CD4-positive, alpha-beta T cell (primary cell): ENCODE measurements around the gene TMEFF2. TPM values are rescaled to one million over a fixed set of nuclear protein-coding genes. Genes with fewer than 3 reads are reported as not detected.
"Not testable (repeated sequence)": the region's sequence is repeated elsewhere in the genome, so short reads cannot be mapped to it uniquely, and the experiment has no call there.

ENCODE experiments used
- ATAC-seq: fragments of 200-7000 bp; cut with Tn5 transposase; one replicate; pipeline ENCODE4 v1.10.0; 2022; ENCODE audit warnings: mild to moderate bottlenecking; ENCODE audit not compliant: poor library complexity
- CTCF ChIA-PET: fragments of 350-600 bp; sonication (Branson Sonifier 250); formaldehyde crosslinking; loops from one replicate; lab custom pipeline; 2021; ENCODE audit warnings: antibody characterized with exemption, inconsistent platforms; lab: Charles Lee
- POLR2A ChIA-PET: fragments of 350-600 bp; sonication (Branson Sonifier 250); formaldehyde crosslinking; loops from one replicate; lab custom pipeline; 2021; ENCODE audit warnings: antibody characterized with exemption, inconsistent platforms; lab: Charles Lee
- DNase-seq, 14 experiments: peaks; one replicate each; pipeline ENCODE4 v3.0.0-alpha.2; 2013 to 2020; ENCODE audit warnings: mixed read lengths in 2 of 14
- H3K27ac ChIP-seq, 2 donors: one replicate each; pipeline versions ENCODE4 v1.5.1 to v1.7.0; 2013; ENCODE audit warnings: low read length in 2 of 2, low read depth in 1 of 2, mild to moderate bottlenecking in 1 of 2
- H3K27me3 ChIP-seq, 2 experiments: 1 replicate in 1 of 2; 2 replicates in 1 of 2; pipeline versions ENCODE4 v1.6.1 to v1.7.0; 2013; ENCODE audit warnings: low read length in 2 of 2, control low read depth in 1 of 2, mild to moderate bottlenecking in 1 of 2, moderate library complexity in 1 of 2; ENCODE audit not compliant: insufficient read depth in 2 of 2, control insufficient read depth in 1 of 2
- H3K36me3 ChIP-seq: one replicate; pipeline ENCODE4 v1.6.1; 2013; ENCODE audit warnings: low read length, control low read depth; ENCODE audit not compliant: insufficient read depth
- H3K4me1 ChIP-seq: one replicate; pipeline ENCODE4 v1.6.1; 2013; ENCODE audit warnings: low read length, control low read depth; ENCODE audit not compliant: insufficient read depth
- H3K4me3 ChIP-seq: one replicate; pipeline ENCODE4 v1.5.1; 2013; ENCODE audit warnings: mild to moderate bottlenecking, low read length, moderate library complexity
- H3K9me3 ChIP-seq, 2 experiments: 1 replicate in 1 of 2; 2 replicates in 1 of 2; pipeline versions ENCODE4 v1.6.1 to v1.7.0; 2013; ENCODE audit warnings: low read length in 2 of 2, mild to moderate bottlenecking in 2 of 2, control low read depth in 1 of 2, moderate library complexity in 1 of 2; ENCODE audit not compliant: control insufficient read depth in 1 of 2, insufficient read depth in 1 of 2
- H3K27ac Mint-ChIP-seq: one replicate; pipeline ENCODE4 v1.8.0; 2020; ENCODE audit warnings: mixed read lengths
- H3K27me3 Mint-ChIP-seq: one replicate; pipeline ENCODE4 v1.8.0; 2021; ENCODE audit warnings: mixed read lengths
- H3K36me3 Mint-ChIP-seq: one replicate; pipeline ENCODE4 v1.8.0; 2021; ENCODE audit warnings: low read depth, mixed read lengths
- H3K4me1 Mint-ChIP-seq: one replicate; pipeline ENCODE4 v1.8.0; 2021; ENCODE audit warnings: low read depth, mixed read lengths
- H3K4me3 Mint-ChIP-seq: one replicate; pipeline ENCODE4 v1.8.0; 2020; ENCODE audit warnings: mild to moderate bottlenecking, mixed read lengths
- H3K9me3 Mint-ChIP-seq: one replicate; pipeline ENCODE4 v1.8.0; 2020; ENCODE audit warnings: mixed read lengths
- CTCF ChIP-seq: fragments of 200-600 bp; IDR thresholded peaks from one replicate; pipeline ENCODE4 v1.8.0; 2022; ENCODE audit warnings: antibody characterized with exemption, mild to moderate bottlenecking
- intact Hi-C, 2 experiments: fragments of 100-400 bp; cut with DNase I in 1 of 2; cut with micrococcal nuclease in 1 of 2; formaldehyde crosslinking; loops; one replicate each; pipeline versions ENCODE4 v1.15.1 to v1.9.0; 2023 to 2025; cut with DNase I, micrococcal nuclease
- total RNA-seq, 174 experiments: library from RNA in 2 of 174; stranded (reverse) in 2 of 174; gene quantifications; one replicate each; pipeline ENCODE4 v1.2.3 and lab custom pipeline; 2021 to 2026

Gene TMEFF2
- total RNA-seq, 2 experiments from 2014 or later = not detected

DNA sequence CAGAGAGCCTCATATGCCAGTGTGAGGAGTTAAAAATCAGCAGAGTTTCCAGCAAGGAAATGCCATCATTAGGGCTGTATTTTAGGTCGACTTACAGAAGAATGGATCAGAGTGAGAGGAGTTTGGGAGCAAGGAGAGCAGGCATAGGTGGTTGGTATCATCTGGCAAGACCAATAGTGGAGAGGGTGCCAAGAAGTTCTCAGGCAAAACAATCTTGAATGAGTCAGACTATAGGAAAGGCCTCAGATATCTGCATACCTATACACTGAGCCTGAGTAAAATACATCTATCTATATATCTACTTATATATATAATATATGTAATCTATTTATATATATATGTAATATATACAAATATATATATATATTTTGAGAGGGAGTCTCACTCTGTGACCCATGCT lies 57.3 kb downstream of the TMEFF2 start:
- H3K4me1 Mint-ChIP-seq = no peaks in the 10 kb centered on the region
- Histone ChIP-seq H3K36me3 (no peaks in the 10 kb centered on the region), H3K4me1 (no peaks in the 10 kb centered on the region), H3K4me3 (no peak overlapping the region), H3K9me3 (no peaks in the 10 kb centered on the region), H3K27ac (no peak overlapping the region), H3K27me3 (no peaks in the 10 kb centered on the region)
- no peak overlapping the region for H3K27ac Mint-ChIP-seq
- ChIA-PET CTCF (no interaction called here), POLR2A (no interaction called here)
- DNase-seq (no peak), ATAC-seq (no peak)
- peaks cover 13% of the 10 kb centered on the region for H3K27me3 Mint-ChIP-seq
- no peak for TF ChIP-seq CTCF
- H3K9me3 Mint-ChIP-seq = no peaks in the 10 kb centered on the region
- no peak overlapping the region for H3K4me3 Mint-ChIP-seq
- intact Hi-C loops = no loop called here
- H3K36me3 Mint-ChIP-seq = no peaks in the 10 kb centered on the region

DNA sequence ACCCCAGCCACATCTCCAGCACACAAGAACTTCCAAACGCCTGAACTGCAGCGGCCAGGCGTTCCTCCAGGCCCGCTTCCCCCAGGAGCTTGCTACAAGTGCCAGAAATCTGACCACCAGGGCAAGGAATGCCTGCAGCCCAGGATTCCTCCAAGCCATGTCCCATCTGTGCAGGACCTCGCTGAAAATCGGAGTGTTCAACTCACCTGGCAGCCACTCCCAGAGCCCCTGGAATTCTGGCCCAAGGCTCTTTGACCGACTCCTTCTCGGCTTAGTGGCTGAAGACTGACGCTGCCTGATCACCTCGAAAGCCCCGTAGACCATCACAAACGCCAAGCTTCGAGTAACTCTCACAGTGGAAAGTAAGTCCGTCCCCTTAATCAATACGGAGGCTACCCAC lies 62.1 kb downstream of the TMEFF2 start:
- intact Hi-C loops, H3K36me3 Mint-ChIP-seq, H3K4me3 ChIP-seq, H3K4me1 Mint-ChIP-seq, H3K9me3 Mint-ChIP-seq, H3K4me1 ChIP-seq, H3K27ac ChIP-seq, H3K9me3 ChIP-seq, H3K27ac Mint-ChIP-seq, POLR2A ChIA-PET, H3K4me3 Mint-ChIP-seq, CTCF ChIA-PET, H3K27me3 ChIP-seq, H3K36me3 ChIP-seq, H3K27me3 Mint-ChIP-seq, DNase-seq, ATAC-seq: not testable (repeated sequence)

DNA sequence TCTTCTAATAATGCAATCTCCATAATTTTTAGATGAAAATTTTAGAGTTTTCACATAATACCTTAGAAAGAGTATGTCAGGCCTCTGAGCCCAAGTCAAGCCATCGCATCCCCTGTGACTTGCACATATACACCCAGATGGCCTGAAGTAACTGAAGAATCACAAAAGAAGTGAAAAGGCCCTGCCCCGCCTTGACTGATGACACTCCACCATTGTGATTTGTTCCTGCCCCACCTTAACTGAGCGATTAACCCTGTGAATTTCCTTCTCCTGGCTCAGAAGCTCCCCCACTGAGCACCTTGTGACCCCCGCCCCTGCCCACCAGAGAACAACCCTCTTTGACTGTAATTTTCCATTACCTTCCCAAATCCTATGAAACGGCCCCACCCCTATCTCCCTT lies 64.4 kb downstream of the TMEFF2 start:
- H3K4me3 Mint-ChIP-seq, H3K4me1 Mint-ChIP-seq, H3K27ac ChIP-seq, H3K4me3 ChIP-seq, ATAC-seq, H3K27me3 Mint-ChIP-seq, H3K27ac Mint-ChIP-seq, H3K4me1 ChIP-seq, H3K27me3 ChIP-seq, H3K36me3 ChIP-seq, intact Hi-C loops, H3K36me3 Mint-ChIP-seq, H3K9me3 ChIP-seq, H3K9me3 Mint-ChIP-seq, CTCF ChIA-PET, POLR2A ChIA-PET, DNase-seq: not testable (repeated sequence)

DNA sequence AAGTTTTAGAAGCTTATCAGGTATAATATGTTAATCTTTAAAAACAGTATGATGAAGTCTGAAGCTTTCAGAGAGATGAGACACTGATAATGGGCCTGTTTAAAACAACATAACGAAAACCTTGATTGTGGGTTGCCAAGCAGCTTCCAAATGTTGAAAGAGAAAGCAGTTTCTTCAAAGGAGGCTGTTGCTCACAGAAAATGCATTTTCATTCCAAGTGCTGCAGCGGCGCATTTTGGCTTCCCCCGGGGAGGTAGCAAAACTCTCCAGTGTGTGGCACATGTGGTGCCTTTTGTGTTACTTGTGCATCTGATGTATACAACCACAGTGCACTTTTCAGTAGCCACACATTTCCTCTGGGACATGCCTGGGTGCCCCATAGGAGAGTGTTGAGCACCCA lies 66.1 kb downstream of the TMEFF2 start:
- no peaks in the 10 kb centered on the region for H3K4me1 ChIP-seq
- no peaks in the 10 kb centered on the region for H3K36me3 ChIP-seq
- peaks cover 4% of the 10 kb centered on the region for H3K27me3 Mint-ChIP-seq
- no peaks in the 10 kb centered on the region for H3K4me1 Mint-ChIP-seq
- H3K4me3 Mint-ChIP-seq = no peak overlapping the region
- ATAC-seq (no peak), DNase-seq (no peak)
- H3K9me3 Mint-ChIP-seq = no peaks in the 10 kb centered on the region
- no peak overlapping the region for H3K27ac Mint-ChIP-seq
- intact Hi-C loops = no loop called here
- ChIA-PET CTCF (interaction anchor here (1.6 kb wide), 1 partner anchor 34 kb away, joined by 3 read pairs; no protein-coding TSS in a partner anchor), POLR2A (no interaction called here)
- no peak for TF ChIP-seq CTCF
- no peak overlapping the region for H3K27ac ChIP-seq
- no peaks in the 10 kb centered on the region for H3K9me3 ChIP-seq
- H3K4me3 ChIP-seq = no peak overlapping the region
- no peaks in the 10 kb centered on the region for H3K36me3 Mint-ChIP-seq
- H3K27me3 ChIP-seq = no peaks in the 10 kb centered on the region
